ENCODE measurements around the gene ZNF226.
"Not testable (repeated sequence)": the region's sequence is repeated elsewhere in the genome, so short reads cannot be mapped to it uniquely, and the experiment has no call there.

The ZNF226 gene

DNA sequence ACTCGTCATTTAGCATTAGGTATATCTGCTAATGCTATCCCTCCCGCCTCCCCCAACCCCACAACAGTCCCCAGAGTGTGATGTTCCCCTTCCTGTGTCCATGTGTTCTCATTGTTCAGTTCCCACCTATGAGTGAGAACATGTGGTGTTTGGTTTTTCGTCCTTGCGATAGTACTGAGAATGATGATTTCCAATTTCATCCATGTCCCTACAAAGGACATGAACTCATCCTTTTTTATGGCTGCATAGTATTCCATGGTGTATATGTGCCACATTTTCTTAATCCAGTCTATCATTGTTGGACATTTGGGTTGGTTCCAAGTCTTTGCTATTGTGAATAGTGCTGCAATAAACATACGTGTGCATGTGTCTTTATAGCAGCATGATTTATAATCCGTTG, 55.9 kb downstream of the ZNF226 start:
- H3K27ac ChIP-seq (ENCODE audit: extremely low read depth, low read depth, low read length); H3K4me3 ChIP-seq (ENCODE audit: low read depth, low read length); H3K4me1 ChIP-seq (ENCODE audit: control insufficient read depth, insufficient read depth, low read length); POLR2A ChIA-PET; CTCF ChIA-PET: not testable (repeated sequence)
- Histone ChIP-seq H3K36me3 (ENCODE audit: control insufficient read depth in 2 of 2, insufficient read depth in 1 of 2, low read length in 2 of 2) (peaks cover 31 to 51% of the 10 kb centered on the region in 2 experiments), H3K9me3 (ENCODE audit: control insufficient read depth, insufficient read depth, low read depth, low read length) (peaks cover 16% of the 10 kb centered on the region)
- TF ChIP-seq ZNF202 (tag by site-specific recombination; IDR thresholded peaks at IDR 0.05; ENCODE audit: borderline replicate concordance) (peak; percentile 79; the same call in 1 of the 2 replicates), ZNF146 (tag by site-specific recombination; IDR thresholded peaks at IDR 0.05) (peak; percentile 100), ZNF239 (tag by site-specific recombination; IDR thresholded peaks at IDR 0.05) (0 out of 2 replicates have a peak, but pooled peaks have one; percentile 11), ZNF140 (tag by site-specific recombination; IDR thresholded peaks at IDR 0.05) (peak; percentile 8; the same call in 1 of the 2 replicates), ZNF157 (tag by site-specific recombination; IDR thresholded peaks at IDR 0.05) (0 out of 2 replicates have a peak, but pooled peaks have one; percentile 13), ZNF354C (tag by site-specific recombination; IDR thresholded peaks at IDR 0.05; ENCODE audit: borderline replicate concordance, low read depth) (peak; percentile 5; the same call in 1 of the 2 replicates), ZNF610 (tag by site-specific recombination; IDR thresholded peaks at IDR 0.05; ENCODE audit: borderline replicate concordance) (peak; percentile 54), ZFP37 (tag by site-specific recombination; IDR thresholded peaks at IDR 0.05) (0 out of 2 replicates have a peak, but pooled peaks have one; percentile 7)
- TF ChIP-seq, protein P1, sequence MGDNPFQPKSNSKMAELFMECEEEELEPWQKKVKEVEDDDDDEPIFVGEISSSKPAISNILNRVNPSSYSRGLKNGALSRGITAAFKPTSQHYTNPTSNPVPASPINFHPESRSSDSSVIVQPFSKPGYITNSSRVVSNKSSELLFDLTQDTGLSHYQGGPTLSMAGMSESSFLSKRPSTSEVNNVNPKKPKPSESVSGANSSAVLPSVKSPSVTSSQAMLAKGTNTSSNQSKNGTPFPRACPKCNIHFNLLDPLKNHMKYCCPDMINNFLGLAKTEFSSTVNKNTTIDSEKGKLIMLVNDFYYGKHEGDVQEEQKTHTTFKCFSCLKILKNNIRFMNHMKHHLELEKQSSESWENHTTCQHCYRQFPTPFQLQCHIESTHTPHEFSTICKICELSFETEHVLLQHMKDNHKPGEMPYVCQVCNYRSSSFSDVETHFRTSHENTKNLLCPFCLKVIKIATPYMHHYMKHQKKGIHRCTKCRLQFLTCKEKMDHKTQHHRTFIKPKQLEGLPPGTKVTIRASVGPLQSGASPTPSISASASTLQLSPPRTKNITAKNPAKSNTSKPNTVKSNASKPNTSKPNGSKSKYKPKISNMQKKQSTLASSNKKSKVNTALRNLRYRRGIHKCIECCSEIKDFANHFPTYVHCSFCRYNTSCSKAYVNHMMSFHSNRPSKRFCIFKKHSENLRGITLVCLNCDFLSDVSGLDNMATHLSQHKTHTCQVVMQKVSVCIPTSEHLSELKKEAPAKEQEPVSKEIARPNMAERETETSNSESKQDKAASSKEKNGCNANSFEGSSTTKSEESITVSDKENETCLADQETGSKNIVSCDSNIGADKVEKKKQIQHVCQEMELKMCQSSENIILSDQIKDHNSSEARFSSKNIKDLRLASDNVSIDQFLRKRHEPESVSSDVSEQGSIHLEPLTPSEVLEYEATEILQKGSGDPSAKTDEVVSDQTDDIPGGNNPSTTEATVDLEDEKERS (tag by site-specific recombination; IDR thresholded peaks at IDR 0.05), result peak; percentile 98
- TF ChIP-seq, protein P2, sequence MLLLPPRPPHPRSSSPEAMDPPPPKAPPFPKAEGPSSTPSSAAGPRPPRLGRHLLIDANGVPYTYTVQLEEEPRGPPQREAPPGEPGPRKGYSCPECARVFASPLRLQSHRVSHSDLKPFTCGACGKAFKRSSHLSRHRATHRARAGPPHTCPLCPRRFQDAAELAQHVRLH (tag by site-specific recombination; IDR thresholded peaks at IDR 0.05), result peak; percentile 97
- TF ChIP-seq, protein P3, sequence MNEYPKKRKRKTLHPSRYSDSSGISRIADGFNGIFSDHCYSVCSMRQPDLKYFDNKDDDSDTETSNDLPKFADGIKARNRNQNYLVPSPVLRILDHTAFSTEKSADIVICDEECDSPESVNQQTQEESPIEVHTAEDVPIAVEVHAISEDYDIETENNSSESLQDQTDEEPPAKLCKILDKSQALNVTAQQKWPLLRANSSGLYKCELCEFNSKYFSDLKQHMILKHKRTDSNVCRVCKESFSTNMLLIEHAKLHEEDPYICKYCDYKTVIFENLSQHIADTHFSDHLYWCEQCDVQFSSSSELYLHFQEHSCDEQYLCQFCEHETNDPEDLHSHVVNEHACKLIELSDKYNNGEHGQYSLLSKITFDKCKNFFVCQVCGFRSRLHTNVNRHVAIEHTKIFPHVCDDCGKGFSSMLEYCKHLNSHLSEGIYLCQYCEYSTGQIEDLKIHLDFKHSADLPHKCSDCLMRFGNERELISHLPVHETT (tag by site-specific recombination; IDR thresholded peaks at IDR 0.05), result peak; percentile 17; the same call in 1 of the 2 replicates

DNA sequence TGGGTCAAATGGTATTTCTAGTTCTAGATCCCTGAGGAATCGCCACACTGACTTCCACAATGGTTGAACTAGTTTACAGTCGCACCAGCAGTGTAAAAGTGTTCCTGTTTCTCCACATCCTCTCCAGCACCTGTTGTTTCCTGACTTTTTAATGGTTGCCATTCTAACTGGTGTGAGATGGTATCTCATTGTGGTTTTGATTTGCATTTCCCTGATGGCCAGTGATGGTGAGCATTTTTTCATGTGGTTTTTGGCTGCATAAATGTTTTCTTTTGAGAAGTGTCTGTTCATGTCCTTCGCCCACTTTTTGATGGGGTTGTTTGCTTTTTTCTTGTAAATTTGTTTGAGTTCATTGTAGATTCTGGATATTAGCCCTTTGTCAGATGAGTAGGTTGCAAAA, 56.4 kb downstream of the ZNF226 start:
- H3K4me1 ChIP-seq (ENCODE audit: control insufficient read depth, insufficient read depth, low read length); POLR2A ChIA-PET; H3K27ac ChIP-seq (ENCODE audit: extremely low read depth, low read depth, low read length); CTCF ChIA-PET; H3K4me3 ChIP-seq (ENCODE audit: low read depth, low read length): not testable (repeated sequence)
- peak; percentile 85 for TF ChIP-seq SCRT2 (tag by site-specific recombination; IDR thresholded peaks at IDR 0.05)
- TF ChIP-seq SCRT1 (tag by site-specific recombination; IDR thresholded peaks at IDR 0.05; ENCODE audit: borderline replicate concordance), result peak; percentile 63; the same call in 1 of the 2 replicates
- TF ChIP-seq, protein P4, sequence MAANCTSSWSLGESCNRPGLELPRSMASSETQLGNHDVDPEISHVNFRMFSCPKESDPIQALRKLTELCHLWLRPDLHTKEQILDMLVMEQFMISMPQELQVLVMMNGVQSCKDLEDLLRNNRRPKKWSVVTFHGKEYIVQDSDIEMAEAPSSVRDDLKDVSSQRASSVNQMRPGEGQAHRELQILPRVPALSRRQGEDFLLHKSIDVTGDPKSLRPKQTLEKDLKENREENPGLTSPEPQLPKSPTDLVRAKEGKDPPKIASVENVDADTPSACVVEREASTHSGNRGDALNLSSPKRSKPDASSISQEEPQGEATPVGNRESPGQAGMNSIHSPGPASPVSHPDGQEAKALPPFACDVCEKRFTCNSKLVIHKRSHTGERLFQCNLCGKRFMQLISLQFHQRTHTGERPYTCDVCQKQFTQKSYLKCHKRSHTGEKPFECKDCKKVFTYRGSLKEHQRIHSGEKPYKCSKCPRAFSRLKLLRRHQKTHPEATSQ (tag by site-specific recombination; IDR thresholded peaks at IDR 0.05), result 0 out of 2 replicates have a peak, but pooled peaks have one; percentile 10
- peak; percentile 96 for TF ChIP-seq ZNF184 (tag by site-specific recombination; IDR thresholded peaks at IDR 0.05)
- TF ChIP-seq, protein P1 (tag by site-specific recombination; IDR thresholded peaks at IDR 0.05), result peak; percentile 51; the same call in 1 of the 2 replicates
- TF ChIP-seq ZNF707 (tag by site-specific recombination; IDR thresholded peaks at IDR 0.05), result 0 out of 2 replicates have a peak, but pooled peaks have one; percentile 15
- peak; percentile 39; the same call in 1 of the 2 replicates for TF ChIP-seq ZNF133 (tag by site-specific recombination; IDR thresholded peaks at IDR 0.05)
- H3K36me3 ChIP-seq (ENCODE audit: control insufficient read depth in 2 of 2, insufficient read depth in 1 of 2, low read length in 2 of 2), result peaks cover 29 to 46% of the 10 kb centered on the region in 2 experiments
- peaks cover 15% of the 10 kb centered on the region for H3K9me3 ChIP-seq (ENCODE audit: control insufficient read depth, insufficient read depth, low read depth, low read length)

Data from HEK293 (cell line).